H1 (cell line): ENCODE measurements around the gene TET2. TPM values are rescaled to one million over a fixed set of nuclear protein-coding genes. Genes with fewer than 3 reads are reported as not detected.

Experiments used
- CTCF ChIA-PET: fragments of 300-600 bp; sonication (Branson Sonifier 250); formaldehyde crosslinking; loops from one replicate; lab custom pipeline; 2021; ENCODE audit not compliant: partially characterized antibody; lab: Charles Lee
- POLR2A ChIA-PET: fragments of 300-600 bp; sonication (Branson Sonifier 250); formaldehyde crosslinking; loops from one replicate; lab custom pipeline; 2021; ENCODE audit warnings: inconsistent platforms; ENCODE audit not compliant: partially characterized antibody; lab: Charles Lee
- DNase-seq, 2 experiments: peaks; one replicate each; pipeline versions ENCODE4 v3.0.0 to v3.0.0-alpha.2; 2010 to 2022; ENCODE audit warnings: low spot score in 2 of 2, low read depth in 1 of 2, mixed read lengths in 1 of 2
- FAIRE-seq: peaks from 2 replicates; lab custom pipeline; 2011; peaks lifted over from hg19 to GRCh38; lab: Jason Lieb, UNC
- H2AFZ ChIP-seq: 2 replicates; pipeline ENCODE4 v1.8.1; 2012; ENCODE audit warnings: low read length, inconsistent platforms
- H2AK5ac ChIP-seq: 2 replicates; pipeline ENCODE4 v1.6.1; 2013; ENCODE audit warnings: low read depth, low read length
- H2BK120ac ChIP-seq: replicated peaks from 2 replicates; pipeline ENCODE3; 2013; ENCODE audit warnings: low read depth, low read length, inconsistent platforms
- H2BK12ac ChIP-seq: 2 replicates; pipeline ENCODE4 v1.6.1; 2013; ENCODE audit warnings: low read depth, low read length
- H2BK15ac ChIP-seq: 2 replicates; pipeline ENCODE4 v1.6.1; 2013; ENCODE audit warnings: low read length
- H2BK20ac ChIP-seq: 2 replicates; pipeline ENCODE4 v1.6.1; 2013; ENCODE audit warnings: low read length
- H2BK5ac ChIP-seq: 2 replicates; pipeline ENCODE4 v1.6.1; 2013; ENCODE audit warnings: low read depth, low read length
- H3K14ac ChIP-seq: 2 replicates; pipeline ENCODE4 v1.6.1; 2013; ENCODE audit warnings: inconsistent platforms; ENCODE audit not compliant: insufficient read length
- H3K18ac ChIP-seq: 2 replicates; pipeline ENCODE4 v1.6.1; 2013; ENCODE audit warnings: low read length; ENCODE audit errors: extremely low read depth
- H3K23ac ChIP-seq: 2 replicates; pipeline ENCODE4 v1.6.1; 2013; ENCODE audit warnings: inconsistent platforms; ENCODE audit not compliant: insufficient read length
- H3K23me2 ChIP-seq: 2 replicates; pipeline ENCODE4 v1.6.1; 2013; ENCODE audit warnings: low read depth, low read length
- H3K27ac ChIP-seq: 2 replicates; pipeline ENCODE4 v1.6.1; 2011; ENCODE audit warnings: low read depth, low read length, inconsistent platforms
- H3K27me3 ChIP-seq, 4 experiments: replicated peaks in 1 of 4; 1 replicate in 1 of 4; 2 replicates in 3 of 4; pipeline versions ENCODE4 v1.6.1 to v1.8.1; 2011 to 2013; ENCODE audit warnings: low read length in 3 of 4, mild to moderate bottlenecking in 3 of 4, inconsistent platforms in 2 of 4, mixed read lengths in 2 of 4, moderate library complexity in 1 of 4; ENCODE audit not compliant: control insufficient read depth in 3 of 4, insufficient read depth in 3 of 4; ENCODE audit errors: extremely low read depth in 1 of 4
- H3K36me3 ChIP-seq, 4 experiments: 2 replicates each; pipeline versions ENCODE4 v1.6.1 to v1.8.1; 2011 to 2013; ENCODE audit warnings: mild to moderate bottlenecking in 4 of 4, low read length in 3 of 4, moderate library complexity in 2 of 4, control low read depth in 1 of 4, inconsistent platforms in 1 of 4; ENCODE audit not compliant: insufficient read depth in 4 of 4, control insufficient read depth in 2 of 4
- H3K4ac ChIP-seq: replicated peaks from 2 replicates; pipeline ENCODE3; 2013; ENCODE audit warnings: low read length, low read depth, mixed read lengths, inconsistent platforms; ENCODE audit not compliant: insufficient read length
- H3K4me1 ChIP-seq, 4 experiments: replicated peaks in 1 of 4; 1 replicate in 1 of 4; 2 replicates in 3 of 4; pipeline versions ENCODE4 v1.6.1 to v1.8.1; 2011 to 2013; ENCODE audit warnings: low read length in 3 of 4, inconsistent platforms in 2 of 4, mixed read lengths in 1 of 4; ENCODE audit not compliant: insufficient read depth in 4 of 4, control insufficient read depth in 3 of 4
- H3K4me2 ChIP-seq, 2 experiments: 2 replicates each; pipeline versions ENCODE4 v1.6.1 to v1.8.1; 2011 to 2013; ENCODE audit warnings: low read depth in 2 of 2, low read length in 2 of 2, control low read depth in 1 of 2, inconsistent platforms in 1 of 2, mild to moderate bottlenecking in 1 of 2; ENCODE audit not compliant: insufficient read depth in 1 of 2
- H3K4me3 ChIP-seq, 4 experiments: fragments of 200-600, 300-600 bp in 1 of 4; sonication (generic), shearing (Covaris generic), sonication (Bioruptor Twin) in 1 of 4; 2 replicates each; pipeline versions ENCODE4 v1.5.1 to v1.8.1; 2011 to 2016; ENCODE audit warnings: low read length in 4 of 4, low read depth in 3 of 4, control low read depth in 2 of 4, inconsistent platforms in 2 of 4, mild to moderate bottlenecking in 2 of 4, mixed read lengths in 1 of 4, moderate library complexity in 1 of 4; ENCODE audit not compliant: insufficient read depth in 2 of 4; ENCODE audit errors: extremely low read depth in 1 of 4
- H3K56ac ChIP-seq: replicated peaks from 2 replicates; pipeline ENCODE3; 2013; ENCODE audit warnings: low read depth, mild to moderate bottlenecking, mixed read lengths, low read length, inconsistent platforms; ENCODE audit not compliant: insufficient read length
- H3K79me1 ChIP-seq: 2 replicates; pipeline ENCODE4 v1.6.1; 2013; ENCODE audit warnings: low read depth, low read length, control low read depth
- H3K79me2 ChIP-seq, 2 experiments: 2 replicates each; pipeline versions ENCODE4 v1.6.1 to v1.8.1; 2012 to 2013; ENCODE audit warnings: low read length in 2 of 2, mild to moderate bottlenecking in 2 of 2, inconsistent platforms in 1 of 2; ENCODE audit not compliant: insufficient read depth in 2 of 2, control insufficient read depth in 1 of 2
- H3K9ac ChIP-seq, 4 experiments: replicated peaks in 1 of 4; 1 replicate in 1 of 4; 2 replicates in 3 of 4; pipeline versions ENCODE4 v1.6.1 to v1.8.1; 2011 to 2013; ENCODE audit warnings: low read depth in 3 of 4, low read length in 3 of 4, control low read depth in 2 of 4, mild to moderate bottlenecking in 2 of 4, moderate library complexity in 2 of 4, inconsistent platforms in 1 of 4; ENCODE audit errors: extremely low read depth in 1 of 4
- H3K9me3 ChIP-seq, 2 experiments: 2 replicates each; pipeline versions ENCODE4 v1.6.1 to v1.8.1; 2012 to 2013; ENCODE audit warnings: mild to moderate bottlenecking in 2 of 2, moderate library complexity in 2 of 2, control low read depth in 1 of 2, inconsistent platforms in 1 of 2, low read depth in 1 of 2, low read length in 1 of 2, mixed read lengths in 1 of 2; ENCODE audit not compliant: insufficient read depth in 2 of 2
- H4K20me1 ChIP-seq, 2 experiments: replicated peaks in 1 of 2; 2 replicates each; pipeline versions ENCODE3 to v1.8.1; 2011 to 2013; ENCODE audit warnings: inconsistent platforms in 2 of 2, low read length in 2 of 2, mild to moderate bottlenecking in 1 of 2; ENCODE audit not compliant: insufficient read depth in 2 of 2, control insufficient read depth in 1 of 2
- H4K5ac ChIP-seq: 2 replicates; pipeline ENCODE4 v1.6.1; 2013; ENCODE audit warnings: low read length, low read depth, mixed read lengths, inconsistent platforms; ENCODE audit not compliant: insufficient read length
- H4K8ac ChIP-seq: 2 replicates; pipeline ENCODE4 v1.8.0; 2013; ENCODE audit warnings: mild to moderate bottlenecking, moderate library complexity, low read length, inconsistent platforms; ENCODE audit not compliant: insufficient read depth; ENCODE audit errors: extremely low read depth
- H4K91ac ChIP-seq: replicated peaks from 2 replicates; pipeline ENCODE3; 2013; ENCODE audit warnings: low read length, mixed read lengths, inconsistent platforms; ENCODE audit not compliant: insufficient read length
- ASH2L ChIP-seq: fragments of 200-600, 300-600 bp; sonication (generic); IDR thresholded peaks from one replicate; pipeline ENCODE4 v1.7.1; 2017; ENCODE audit warnings: low read length
- EP300 ChIP-seq, 2 experiments: IDR thresholded peaks; 1 replicate in 1 of 2; 2 replicates in 1 of 2; pipeline ENCODE4 v1.6.1; 2011 to 2012; ENCODE audit warnings: low read depth in 2 of 2, low read length in 2 of 2, mild to moderate bottlenecking in 2 of 2, borderline replicate concordance in 1 of 2, inconsistent platforms in 1 of 2, moderate library complexity in 1 of 2
- JUND ChIP-seq: IDR thresholded peaks from 2 replicates; pipeline ENCODE4 v1.6.1; 2011; ENCODE audit warnings: mild to moderate bottlenecking, improper control_type of control experiment, low read length
- SRF ChIP-seq: IDR thresholded peaks from 2 replicates; pipeline ENCODE4 v1.6.1; 2011; ENCODE audit warnings: mild to moderate bottlenecking, low read depth, low read length, moderate library complexity
- WGBS, 2 experiments: shearing (Covaris generic) in 1 of 2; methylation state at CpG; one replicate each; pipeline versions ENCODE4 v1.1.6 to v1.1.7; 2013 to 2015; ENCODE audit warnings: low lambda C conversion rate in 2 of 2, mixed read lengths in 2 of 2, inconsistent platforms in 1 of 2, low coverage in 1 of 2, missing lambda C conversion rate in 1 of 2; ENCODE audit not compliant: insufficient replicate concordance in 2 of 2, insufficient coverage in 1 of 2, insufficient read length in 1 of 2; ENCODE audit errors: extremely low coverage in 1 of 2, missing lambda C conversion rate in 1 of 2; 5-methylcytosine and 5-hydroxymethylcytosine counted together
- polyA plus RNA-seq, 7 experiments: library from polyadenylated mRNA; depleted of rRNA in 3 of 7; stranded (reverse) in 5 of 7; unstranded in 2 of 7; fragments of >200 nt in 5 of 7; fragments of 200-250 nt in 2 of 7; gene quantifications; 1 replicate in 5 of 7; 2 replicates in 1 of 7; 4 replicates in 1 of 7; pipeline versions ENCODE4 v1.2.1 to v1.2.3, GENCODE V29; 2011 to 2013; ENCODE audit warnings: missing spikeins in 2 of 7, mixed read lengths in 2 of 7
- total RNA-seq: library from RNA; stranded (reverse); fragmentation: NEBNext Ultra II Directional; extraction: Animal tissue kit (Norgen Biotek cat#: 25700); gene quantifications from 2 replicates; pipeline ENCODE4 v1.2.1, GENCODE V29; 2021

TET2 gene
- total and polyA plus RNA-seq, 2 of the 8 experiments (the other 6 are each of a cell fraction or from before 2014, with no cell fraction given): 1.0 to 2.6 TPM

DNA sequence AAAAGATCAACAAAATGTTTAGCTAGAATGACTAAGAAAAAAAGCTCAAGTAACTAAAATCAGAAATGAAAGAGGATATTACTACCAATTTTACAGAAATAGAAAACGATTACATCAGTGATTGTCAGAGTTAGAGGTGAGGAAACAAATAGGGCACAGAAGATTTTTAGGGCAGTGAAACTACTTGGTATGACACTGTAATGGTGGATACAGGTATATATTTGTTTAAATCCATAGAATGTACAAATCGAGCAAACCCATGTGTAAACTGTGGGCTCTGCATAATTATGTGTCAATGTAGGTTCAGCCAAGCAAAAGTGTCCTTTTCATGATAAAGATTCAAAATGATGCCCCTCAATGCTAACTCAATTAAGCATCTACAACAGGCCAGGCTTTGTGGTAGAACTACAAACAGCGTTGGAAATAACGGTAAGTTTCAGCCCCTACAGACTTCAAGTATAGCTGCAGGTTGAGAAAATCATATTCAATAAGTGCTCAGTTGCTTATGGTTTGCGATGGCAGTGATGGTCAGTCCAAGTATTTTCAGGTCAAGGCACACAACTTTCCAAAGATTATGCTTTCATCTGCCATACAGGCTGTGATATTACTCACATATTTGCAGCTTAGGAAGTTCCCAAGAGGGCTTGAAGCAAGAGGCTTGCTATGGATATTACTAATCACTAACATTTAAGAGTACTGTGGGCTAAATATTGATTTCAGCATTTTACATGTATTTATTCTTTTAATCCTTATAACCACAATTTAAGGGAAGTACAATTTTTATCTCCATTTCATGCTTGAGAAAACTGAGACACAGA, 158.6 kb downstream of the TET2 start:
- H3K4me1 ChIP-seq: no peaks in the 10 kb centered on the region
- POLR2A ChIA-PET: no interaction called here
- WGBS, 2 experiments: 93% methylated on average over 5 of the region's 5 CpGs; no CpG with 5 or more reads in 1 of the 2 experiments

More for the DNA sequence above, 158.6 kb downstream of the TET2 start:
- no peak overlapping the region for H2BK5ac ChIP-seq
- no peaks in the 10 kb centered on the region for H3K36me3 ChIP-seq
- H3K27ac ChIP-seq: no peak overlapping the region
- no peak overlapping the region for H4K8ac ChIP-seq
- no peak overlapping the region for H2BK20ac ChIP-seq
- no peak overlapping the region for H2BK12ac ChIP-seq
- H3K4me2 ChIP-seq: no peak overlapping the region
- no peak overlapping the region for H4K91ac ChIP-seq
- no peak for FAIRE-seq
- no peak overlapping the region for H3K4me3 ChIP-seq
- no peak overlapping the region for H3K14ac ChIP-seq
- no peaks in the 10 kb centered on the region for H3K79me2 ChIP-seq
- no peak overlapping the region for H3K4ac ChIP-seq
- H3K9ac ChIP-seq: no peak overlapping the region
- CTCF ChIA-PET: interaction anchor here (1.3 kb wide), 1 partner anchor 191 kb away, joined by 4 read pairs; no protein-coding TSS in a partner anchor
- DNase-seq: no peak
- no peak overlapping the region for H3K56ac ChIP-seq
- H3K9me3 ChIP-seq: 0 out of 4 replicates have a peak, but pooled peaks cover 4 to 5% of the 10 kb centered on the region in 2 experiments
- H4K20me1 ChIP-seq: no peaks in the 10 kb centered on the region
- H3K23me2 ChIP-seq: no peaks in the 10 kb centered on the region
- no peak overlapping the region for H2BK15ac ChIP-seq
- H2BK120ac ChIP-seq: no peak overlapping the region
- no peak overlapping the region for H2AK5ac ChIP-seq
- no peak overlapping the region for H3K23ac ChIP-seq
- no peak overlapping the region for H3K18ac ChIP-seq
- H3K27me3 ChIP-seq: peaks cover 0 to 1% (median 0%) of the 10 kb centered on the region in 4 experiments; a peak in 1 of 7 replicates
- no peaks in the 10 kb centered on the region for H3K79me1 ChIP-seq
- TF ChIP-seq SRF (no peak), ASH2L (no peak), JUND (no peak), EP300 (IDR thresholded peaks at IDR 0.05; ENCODE audit: borderline replicate concordance in 1 of 2, low read depth in 2 of 2, low read length in 2 of 2) (no peak)
- H2AFZ ChIP-seq: no peak overlapping the region
- H4K5ac ChIP-seq: no peak overlapping the region
